Activated naive CD4-positive, alpha-beta T cell treated with anti-CD3 and anti-CD28 coated beads, Interleukin-2, amount 50 U/mL, for 72 hours (primary cell): ENCODE results near the gene STPG1. TPM values are rescaled to one million over a fixed set of nuclear protein-coding genes. Genes with fewer than 3 reads are reported as not detected.

Experiments
- ATAC-seq, 2 donors: fragments of 150-1000 bp; cut with Tn5 transposase; 2 replicates each; pipeline ENCODE4 v1.10.0; 2021; ENCODE audit warnings: mild to moderate bottlenecking in 2 of 2, moderate library complexity in 2 of 2
- DNase-seq, 2 donors: peaks; one replicate each; pipeline ENCODE4 v3.0.0; 2021 to 2022; ENCODE audit warnings: low spot score in 2 of 2
- H3K27ac Mint-ChIP-seq, 2 donors: one replicate each; pipeline ENCODE4 v1.8.0; 2022; ENCODE audit warnings: mild to moderate bottlenecking in 2 of 2, mixed read lengths in 2 of 2
- H3K36me3 Mint-ChIP-seq, 2 donors: one replicate each; pipeline ENCODE4 v1.8.0; 2022; ENCODE audit warnings: mixed read lengths in 2 of 2
- H3K9me3 Mint-ChIP-seq, 2 donors: one replicate each; pipeline ENCODE4 v1.8.0; 2022; ENCODE audit warnings: mixed read lengths in 2 of 2
- total RNA-seq, 2 donors: library from RNA; stranded (reverse); gene quantifications; one replicate each; pipeline ENCODE4 v1.2.3, GENCODE V29; 2022

Gene STPG1
- total RNA-seq, 2 donors from 2014 or later = 6.1 to 7.0 TPM

DNA sequence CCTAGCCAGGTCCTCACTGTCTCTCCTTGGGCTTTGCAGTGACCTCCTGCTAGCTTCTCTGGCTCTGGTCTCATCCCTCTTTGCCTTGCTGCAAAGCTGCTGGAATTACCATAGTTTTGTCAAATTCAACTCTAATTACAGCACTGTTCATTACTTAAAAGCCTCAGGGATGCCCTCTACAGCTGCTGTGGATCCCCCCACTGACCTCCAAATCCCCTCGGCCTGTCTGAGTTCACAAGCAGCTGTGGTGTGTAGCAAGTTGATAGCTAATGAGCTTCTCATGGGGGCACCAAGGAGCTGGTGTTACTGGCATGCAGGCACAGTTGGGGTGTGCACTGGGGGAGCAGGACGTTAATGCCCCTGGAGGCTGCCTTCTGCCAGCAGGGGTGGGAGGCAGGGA is 26.9 kb upstream of the STPG1 start:
- Mint-ChIP-seq H3K36me3 (peaks cover 4 to 18% of the 10 kb centered on the region in 2 donors), H3K27ac (peak overlapping the region in 1 of 2 donors; percentile 47), H3K9me3 (peaks cover 0 to 2% of the 10 kb centered on the region in 2 donors)
- DNase-seq (no peak), ATAC-seq (no peak)

DNA sequence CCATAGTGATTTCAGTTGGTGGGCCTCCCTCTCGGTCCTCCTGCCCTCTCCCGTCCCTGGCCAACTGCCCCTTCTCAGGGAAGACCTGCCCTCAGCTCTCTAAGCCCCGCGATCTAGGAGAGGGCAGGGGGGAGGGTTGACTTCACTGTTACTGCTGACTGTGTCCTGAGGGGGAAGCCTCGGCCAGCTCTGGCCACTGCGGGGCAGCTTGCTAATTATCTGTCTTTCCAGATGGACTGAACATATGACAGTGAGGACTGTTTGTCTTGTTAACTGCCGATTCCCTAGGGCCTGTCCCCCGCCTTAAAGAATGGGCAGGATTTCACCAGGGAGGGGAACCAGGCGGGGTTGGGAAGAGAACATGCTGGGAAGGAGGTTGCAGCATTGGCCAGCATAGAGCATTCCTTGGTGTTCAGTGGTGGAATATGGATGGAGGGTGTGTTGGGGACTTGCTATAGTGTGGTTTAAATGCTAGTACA is 24.9 kb upstream of the STPG1 start:
- peaks cover 0 to 20% of the 10 kb centered on the region in 2 donors for H3K36me3 Mint-ChIP-seq

GRCh38 chr1:24437631-24438396 is 24.2 kb upstream of the STPG1 start:
- H3K9me3 Mint-ChIP-seq = peaks cover 0 to 4% of the 10 kb centered on the region in 2 donors
- peaks cover 0 to 26% of the 10 kb centered on the region in 2 donors for H3K36me3 Mint-ChIP-seq
- no peak for DNase-seq
- ATAC-seq = peak in 1 of 2 donors; percentile 36
- no peak overlapping the region for H3K27ac Mint-ChIP-seq

More for the DNA sequence above, 24.9 kb upstream of the STPG1 start:
- Mint-ChIP-seq H3K27ac (peak overlapping the region in 1 of 2 donors; percentile 15), H3K9me3 (peaks cover 0 to 4% of the 10 kb centered on the region in 2 donors)
- DNase-seq (no peak), ATAC-seq (no peak)

DNA sequence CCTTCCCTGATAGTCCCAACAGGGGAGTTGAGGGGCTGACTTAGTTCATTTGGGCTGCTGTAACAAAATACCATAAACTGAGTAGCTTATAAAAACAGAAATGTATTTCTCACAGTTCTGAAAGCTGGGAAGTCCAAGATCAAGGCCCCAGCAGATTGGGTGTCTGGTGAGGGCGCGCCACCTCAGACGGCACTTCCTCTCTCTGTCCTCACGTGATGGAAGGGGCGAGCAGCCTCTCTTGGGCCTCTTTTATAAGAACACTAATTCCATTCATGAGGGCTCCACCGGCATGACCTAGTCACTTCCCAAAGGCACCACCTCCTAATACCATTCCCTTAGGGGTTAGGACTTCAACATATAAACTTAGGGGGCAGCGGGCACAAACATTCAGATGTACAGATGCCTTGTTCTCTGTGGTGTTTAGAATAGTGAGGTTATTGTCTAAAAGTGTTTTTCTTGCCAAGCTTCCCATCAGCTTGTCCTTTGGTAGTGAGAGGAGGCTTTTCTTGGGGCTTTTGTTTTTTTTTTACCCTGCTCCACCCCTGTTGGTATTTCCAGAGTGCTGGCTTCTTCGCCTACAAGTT is 22.3 kb upstream of the STPG1 start:
- Mint-ChIP-seq H3K9me3 (peaks cover 0 to 4% of the 10 kb centered on the region in 2 donors), H3K27ac (no peak overlapping the region), H3K36me3 (peaks cover 0 to 20% of the 10 kb centered on the region in 2 donors)
- ATAC-seq = no peak
- no peak for DNase-seq

- Mint-ChIP-seq H3K36me3 (peaks cover 13 to 50% of the 10 kb centered on the region in 2 donors), H3K27ac (no peak overlapping the region), H3K9me3 (no peaks in the 10 kb centered on the region)
These were observed 13.9 kb upstream of the STPG1 start for GRCh38 chr1:24427545-24427862.

GRCh38 chr1:24426744-24427544 is 13.4 kb upstream of the STPG1 start:
- peaks cover 16 to 55% of the 10 kb centered on the region in 2 donors for H3K36me3 Mint-ChIP-seq
- no peak for ATAC-seq
- no peak overlapping the region for H3K27ac Mint-ChIP-seq
- no peaks in the 10 kb centered on the region for H3K9me3 Mint-ChIP-seq
- no peak for DNase-seq

More at GRCh38 chr1:24427545-24427862, 13.9 kb upstream of the STPG1 start:
- no peak for ATAC-seq
- no peak for DNase-seq

- H3K9me3 Mint-ChIP-seq = no peaks in the 10 kb centered on the region
- ATAC-seq (no peak), DNase-seq (no peak)
- H3K27ac Mint-ChIP-seq = peak overlapping the region in 1 of 2 donors; percentile 31
- peaks cover 20 to 66% of the 10 kb centered on the region in 2 donors for H3K36me3 Mint-ChIP-seq
These were observed 12.3 kb upstream of the STPG1 start for GRCh38 chr1:24425922-24426321.

DNA sequence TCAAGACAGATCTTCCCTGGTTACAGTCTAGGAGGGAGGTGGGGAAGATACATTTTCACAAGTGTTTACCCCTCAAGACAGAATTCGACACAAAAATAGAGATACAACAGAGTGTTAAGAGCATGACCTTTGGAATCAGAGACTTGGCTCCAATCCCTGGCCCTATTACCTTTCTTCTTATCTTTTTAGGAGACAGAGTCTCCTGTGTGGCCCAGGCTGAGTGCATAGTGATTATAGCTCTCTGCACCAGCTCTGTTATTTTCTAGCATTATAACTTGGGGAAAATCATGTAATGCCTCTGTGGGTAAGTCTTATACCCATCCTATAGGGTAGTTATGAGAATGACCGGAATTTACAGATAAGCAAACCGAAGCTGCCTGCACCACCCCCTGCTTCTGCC is 11.9 kb upstream of the STPG1 start:
- no peaks in the 10 kb centered on the region for H3K9me3 Mint-ChIP-seq
- peaks cover 21 to 67% of the 10 kb centered on the region in 2 donors for H3K36me3 Mint-ChIP-seq
- ATAC-seq = no peak
- H3K27ac Mint-ChIP-seq = peak overlapping the region in 1 of 2 donors; percentile 5
- DNase-seq = no peak

- no peak for ATAC-seq
- no peak for DNase-seq
- Mint-ChIP-seq H3K27ac (peak overlapping the region in 1 of 2 donors; percentile 5), H3K9me3 (no peaks in the 10 kb centered on the region), H3K36me3 (peaks cover 21 to 69% of the 10 kb centered on the region in 2 donors)
These were observed 11.4 kb upstream of the STPG1 start for GRCh38 chr1:24424990-24425389.

DNA sequence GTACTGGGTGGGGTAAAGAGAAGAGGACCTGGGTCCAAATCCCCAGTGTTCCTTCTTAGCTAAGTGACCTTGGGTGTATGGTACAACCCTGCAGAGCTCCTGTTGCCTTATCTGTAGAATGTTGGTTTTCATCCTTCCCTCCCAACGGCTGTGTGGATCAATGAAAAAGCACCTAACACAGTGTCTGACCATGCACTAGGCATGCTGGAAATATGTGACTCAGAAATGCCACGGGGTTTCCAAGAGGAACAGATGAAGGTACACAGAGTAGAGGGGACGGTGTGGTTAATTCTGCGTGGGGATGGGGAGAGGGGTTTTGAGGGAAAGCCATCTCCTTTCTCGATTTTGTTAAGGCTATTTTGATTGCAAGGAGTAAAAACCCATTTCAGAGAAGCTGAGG is 10.6 kb upstream of the STPG1 start:
- Mint-ChIP-seq H3K9me3 (no peaks in the 10 kb centered on the region), H3K36me3 (peaks cover 26 to 76% of the 10 kb centered on the region in 2 donors), H3K27ac (peak overlapping the region; percentile 39 to 70)
- DNase-seq (no peak), ATAC-seq (peak in 1 of 2 donors; percentile 63)

- Mint-ChIP-seq H3K27ac (no peak overlapping the region), H3K36me3 (peaks cover 30 to 62% of the 10 kb centered on the region in 2 donors), H3K9me3 (no peaks in the 10 kb centered on the region)
- DNase-seq (no peak), ATAC-seq (no peak)
These were observed 7.9 kb upstream of the STPG1 start for GRCh38 chr1:24421502-24421901.

GRCh38 chr1:24420547-24420946 is 7.0 kb upstream of the STPG1 start:
- ATAC-seq = peak in 1 of 2 donors; percentile 48
- H3K36me3 Mint-ChIP-seq = peaks cover 39 to 62% of the 10 kb centered on the region in 2 donors
- no peak for DNase-seq
- no peak overlapping the region for H3K27ac Mint-ChIP-seq
- no peaks in the 10 kb centered on the region for H3K9me3 Mint-ChIP-seq

DNA sequence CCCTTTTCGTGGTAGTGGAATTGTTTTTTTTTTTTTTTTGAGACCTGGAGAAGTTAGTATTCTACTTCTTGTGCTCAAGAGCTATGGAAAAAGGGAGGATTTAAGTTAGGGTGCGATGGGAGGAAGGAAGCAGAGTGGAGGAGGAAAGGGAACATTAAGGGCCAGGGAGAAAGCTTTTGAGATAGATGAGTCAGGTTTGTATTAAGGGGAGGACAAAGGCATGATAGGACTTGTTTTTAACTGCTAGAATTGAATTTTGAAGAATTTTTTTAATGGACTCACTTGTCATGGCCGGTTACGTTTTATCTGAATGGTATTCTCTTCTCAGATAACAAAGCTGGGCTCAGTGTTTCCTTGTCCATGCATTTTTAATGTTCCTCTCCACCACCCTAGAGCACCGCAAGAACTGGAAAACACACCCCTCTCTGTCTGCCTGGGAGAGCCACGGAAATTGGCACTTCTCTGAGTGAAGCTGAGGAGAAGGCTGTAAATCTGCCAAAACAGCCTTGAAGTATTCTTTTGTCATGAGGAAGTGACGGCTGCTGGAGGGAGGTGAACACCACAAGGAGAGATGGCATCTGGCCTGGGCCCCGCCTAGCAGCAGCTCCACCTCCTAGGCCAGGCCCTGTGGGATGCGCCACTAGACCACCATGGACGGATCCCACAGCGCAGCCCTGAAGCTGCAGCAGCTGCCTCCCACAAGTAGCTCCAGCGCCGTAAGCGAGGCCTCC is 5.5 kb upstream of the STPG1 start:
- Mint-ChIP-seq H3K9me3 (no peaks in the 10 kb centered on the region), H3K36me3 (peaks cover 37 to 55% of the 10 kb centered on the region in 2 donors), H3K27ac (peak overlapping the region; percentile 47 to 97)
- no peak for DNase-seq
- no peak for ATAC-seq

DNA sequence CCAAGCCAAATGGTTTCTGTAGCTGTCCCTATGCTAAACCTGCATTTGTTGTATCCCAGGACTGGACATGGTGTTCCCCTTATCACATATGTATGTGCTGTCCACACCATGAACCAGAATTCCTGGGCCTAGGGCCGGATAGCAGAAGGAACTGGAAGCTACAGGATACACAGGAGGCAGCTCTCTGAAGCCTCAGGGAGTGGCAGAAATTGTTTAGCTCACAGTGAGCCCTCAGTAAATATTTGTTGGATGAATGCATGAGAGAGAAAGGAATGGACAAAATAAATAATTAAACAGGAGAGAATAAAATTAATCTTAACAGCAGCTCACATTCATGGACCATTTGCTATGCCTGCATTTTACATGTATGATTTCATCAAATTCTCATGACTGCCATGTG is 4.1 kb upstream of the STPG1 start:
- H3K27ac Mint-ChIP-seq = peak overlapping the region in 1 of 2 donors; percentile 97

GRCh38 chr1:24416666-24417391 is 3.2 kb upstream of the STPG1 start:
- Mint-ChIP-seq H3K9me3 (no peaks in the 10 kb centered on the region), H3K36me3 (peaks cover 27 to 33% of the 10 kb centered on the region in 2 donors), H3K27ac (peak overlapping the region; percentile 96 to 97)
- ATAC-seq = peak; percentile 11 to 18
- peak in 1 of 2 donors; percentile 59 for DNase-seq

More for the DNA sequence above, 4.1 kb upstream of the STPG1 start:
- no peak for ATAC-seq
- Mint-ChIP-seq H3K9me3 (no peaks in the 10 kb centered on the region), H3K36me3 (peaks cover 32 to 41% of the 10 kb centered on the region in 2 donors)
- DNase-seq = no peak
